Right renal pelvis (tissue), 4 donors: Measurements from ENCODE around the gene ADCY3. TPM values are rescaled to one million over a fixed set of nuclear protein-coding genes. Genes with fewer than 3 reads are reported as not detected.
"Not testable (repeated sequence)": the region's sequence is repeated elsewhere in the genome, so short reads cannot be mapped to it uniquely, and the experiment has no call there.

Experiments
- DNase-seq, 4 donors: peaks; one replicate each; pipeline ENCODE4 v3.0.0-alpha.2; 2013; ENCODE audit warnings: low read depth in 4 of 4, low spot score in 3 of 4, missing footprints in 1 of 4
- polyA plus RNA-seq, 4 donors: library from polyadenylated mRNA; unstranded; fragments of 120-200 nt; gene quantifications; one replicate each; pipeline ENCODE4 v1.2.1, GENCODE V29; 2013; ENCODE audit not compliant: insufficient read length in 4 of 4

The ADCY3 gene
- polyA plus RNA-seq, 4 donors = 19.6 to 27.0 (median 23.4) TPM

DNA sequence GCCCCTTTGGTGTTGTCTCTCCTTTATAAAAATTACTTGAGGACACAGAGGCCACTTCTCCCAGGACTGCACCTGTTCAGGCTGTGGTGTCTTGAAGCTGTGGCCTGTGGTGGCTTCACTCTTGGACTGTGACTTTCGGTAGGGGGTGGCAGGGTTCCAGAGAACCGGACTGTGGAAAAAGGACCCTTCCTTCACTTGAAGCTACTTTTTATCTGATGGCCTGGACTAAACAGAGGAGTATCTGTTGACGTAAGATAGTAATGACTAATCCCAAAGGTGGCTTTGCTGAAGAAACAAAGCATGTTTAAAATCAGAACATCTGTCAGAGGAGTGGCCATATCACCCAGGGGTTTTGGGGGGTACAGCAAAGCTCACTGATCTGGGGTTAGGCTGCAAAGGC is 66.0 kb downstream of the ADCY3 start:
- no peak for DNase-seq

DNA sequence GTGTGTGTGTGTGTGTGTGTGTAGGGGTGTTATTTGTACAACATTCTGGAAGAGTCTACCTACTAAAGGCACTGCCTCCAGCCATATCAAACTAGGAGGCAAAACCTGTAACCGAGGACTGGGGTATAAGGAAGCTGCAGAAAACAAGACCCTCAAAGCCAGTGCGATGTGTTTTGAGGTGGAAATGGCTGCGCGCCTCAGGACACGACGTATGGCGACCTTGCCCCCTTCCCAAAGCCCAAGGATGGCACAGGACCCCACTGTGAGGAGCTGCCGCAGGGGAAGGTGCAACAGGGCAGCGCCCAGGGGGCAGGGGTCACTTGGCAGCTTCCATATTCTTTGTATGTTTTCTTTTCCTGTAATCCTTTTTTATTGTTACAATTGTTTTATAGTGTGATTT is 67.0 kb downstream of the ADCY3 start:
- DNase-seq = no peak

DNA sequence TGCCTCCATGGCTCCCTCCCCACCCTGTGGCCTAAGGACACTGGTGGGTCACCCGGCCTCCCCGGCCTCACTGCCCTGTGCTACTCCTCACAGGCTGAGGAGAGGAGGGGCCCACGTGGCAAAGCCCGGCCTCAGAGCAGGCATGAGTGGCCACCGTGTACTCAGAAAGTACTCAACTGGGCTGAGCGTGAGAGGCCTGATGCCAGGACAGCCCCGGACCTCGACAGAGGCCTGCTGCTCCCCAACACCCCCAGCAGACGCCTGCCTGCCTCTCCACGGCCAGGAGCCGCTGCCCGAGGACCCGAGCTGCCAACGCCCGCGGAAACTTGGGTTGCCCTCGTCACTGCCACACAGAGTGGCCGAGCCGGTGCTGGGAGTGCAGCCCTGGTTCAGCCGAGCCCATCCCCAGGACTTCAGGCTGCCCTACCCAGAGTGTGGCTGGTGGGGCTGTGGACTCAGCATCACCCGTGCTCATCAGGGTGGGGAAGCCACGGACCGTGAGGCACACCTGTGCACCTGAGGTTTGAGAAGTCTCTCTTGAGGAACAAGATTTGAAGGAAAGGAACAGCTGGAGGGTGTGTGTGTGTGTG is 67.5 kb downstream of the ADCY3 start:
- no peak for DNase-seq

DNA sequence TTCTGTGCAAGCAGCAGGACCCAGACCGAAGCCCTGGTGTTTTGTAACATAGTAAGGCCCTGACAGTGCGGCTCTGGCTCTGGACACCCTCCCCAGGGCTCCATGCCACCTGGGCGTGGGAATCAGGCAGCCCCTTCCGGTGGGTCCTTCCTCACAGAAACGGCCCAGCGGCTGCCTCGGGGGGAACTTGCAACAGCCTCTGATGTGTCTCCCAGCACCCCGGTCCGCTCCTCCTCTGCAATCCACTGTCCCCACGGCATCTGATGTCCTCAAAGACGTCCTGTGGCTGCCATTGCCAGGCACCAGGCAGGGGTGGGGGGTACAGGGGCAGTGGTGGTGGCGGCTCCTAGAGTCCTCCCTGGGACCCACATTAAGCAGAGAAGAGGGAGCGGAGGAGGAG is 68.0 kb downstream of the ADCY3 start:
- no peak for DNase-seq

DNA sequence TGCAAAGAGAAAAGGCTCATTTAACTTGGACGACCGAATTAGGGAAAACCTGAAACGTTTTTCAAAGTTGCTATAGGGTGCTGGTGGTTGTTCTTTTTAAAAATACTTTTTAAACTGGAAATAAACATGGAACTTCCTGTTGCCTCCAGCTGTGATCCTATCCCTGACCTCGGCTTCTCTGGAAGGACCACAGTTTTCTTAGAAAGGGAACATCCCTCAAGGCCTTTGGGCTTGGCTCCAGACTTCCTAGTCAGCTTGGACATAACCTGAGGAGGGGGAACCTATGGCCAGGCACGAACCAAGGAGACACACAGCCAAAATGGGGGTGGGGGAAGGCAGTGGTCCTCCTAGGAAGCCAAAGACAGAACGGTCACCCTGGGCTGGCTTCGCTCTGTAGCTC is 69.1 kb downstream of the ADCY3 start:
- DNase-seq = no peak

DNA sequence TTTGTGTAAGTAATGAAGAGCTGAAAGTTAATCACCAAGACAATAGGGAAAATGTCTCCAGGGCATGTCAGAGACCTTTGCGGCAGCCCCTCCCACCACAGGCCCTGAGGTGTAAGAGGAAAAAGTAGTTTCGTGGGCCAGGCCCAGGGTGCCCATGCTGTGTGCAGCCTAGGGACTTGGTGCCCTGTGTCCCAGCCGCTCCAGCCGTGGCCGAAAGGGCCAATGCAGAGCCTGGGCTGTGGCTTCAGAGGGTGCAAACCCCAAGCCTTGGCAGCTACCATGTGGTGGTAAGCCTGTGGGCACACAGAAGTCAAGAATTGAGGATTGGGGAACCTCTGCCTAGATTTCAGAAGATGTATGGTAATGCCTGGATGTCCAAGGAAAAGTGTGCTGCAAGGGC is 74.3 kb downstream of the ADCY3 start:
- no peak for DNase-seq

DNA sequence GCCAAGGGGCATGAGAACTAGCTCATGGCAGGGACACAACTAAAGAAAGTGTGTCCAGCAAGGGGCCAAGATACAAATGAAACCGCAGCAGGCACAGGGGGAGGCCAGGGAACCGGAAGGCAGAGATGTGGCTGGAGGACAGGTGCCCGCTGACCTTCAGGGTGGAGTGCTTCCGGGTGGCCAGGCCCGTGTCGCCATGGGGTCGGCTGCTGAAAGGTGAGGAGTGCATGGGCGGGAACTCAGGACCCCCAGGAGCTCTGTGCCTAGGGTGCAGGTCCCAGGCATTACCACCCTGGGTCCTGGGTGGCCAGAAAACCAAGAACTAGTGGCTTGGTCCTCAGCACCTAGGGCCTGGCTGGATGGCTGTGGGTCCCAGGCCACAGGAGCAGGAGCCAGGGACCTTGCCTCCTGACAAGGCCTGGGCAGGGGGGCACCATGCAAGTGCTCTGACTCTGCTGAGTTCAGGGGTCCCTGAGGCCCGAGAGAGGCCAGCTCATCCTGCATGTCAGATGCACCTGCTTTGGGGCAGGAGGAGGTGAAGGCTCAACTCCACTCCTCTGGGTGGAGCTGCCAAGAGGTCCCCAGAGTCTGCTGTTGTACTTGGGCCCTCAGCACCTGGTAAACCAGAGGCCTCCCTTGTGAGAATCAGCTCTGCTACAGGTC is 75.9 kb downstream of the ADCY3 start:
- DNase-seq = no peak

DNA sequence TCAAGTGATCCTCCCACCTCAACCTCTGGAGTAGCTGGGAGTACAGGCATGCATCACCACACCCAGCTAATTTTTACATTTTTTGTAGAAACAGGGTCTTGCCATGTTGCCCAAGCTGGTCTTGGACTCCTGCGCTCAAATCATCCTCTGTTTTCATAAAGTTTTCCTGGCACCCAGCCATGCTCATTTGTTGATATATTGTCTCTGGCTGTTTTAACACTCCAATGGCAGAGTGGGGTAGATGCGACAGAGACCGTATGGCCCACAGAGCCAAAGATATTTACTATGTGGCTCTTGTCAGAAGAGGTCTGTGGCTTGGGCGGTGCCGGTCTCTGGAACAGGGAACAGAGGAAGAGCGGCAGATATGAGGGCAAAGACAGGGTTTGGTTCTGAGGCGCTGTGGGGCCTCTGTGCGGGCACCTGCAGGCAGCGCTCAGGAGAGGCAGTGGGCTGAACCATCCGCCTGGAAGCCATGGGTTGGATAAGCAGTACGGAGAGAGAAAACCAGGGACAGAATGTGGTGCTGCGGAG is 76.6 kb downstream of the ADCY3 start:
- DNase-seq = no peak

DNA sequence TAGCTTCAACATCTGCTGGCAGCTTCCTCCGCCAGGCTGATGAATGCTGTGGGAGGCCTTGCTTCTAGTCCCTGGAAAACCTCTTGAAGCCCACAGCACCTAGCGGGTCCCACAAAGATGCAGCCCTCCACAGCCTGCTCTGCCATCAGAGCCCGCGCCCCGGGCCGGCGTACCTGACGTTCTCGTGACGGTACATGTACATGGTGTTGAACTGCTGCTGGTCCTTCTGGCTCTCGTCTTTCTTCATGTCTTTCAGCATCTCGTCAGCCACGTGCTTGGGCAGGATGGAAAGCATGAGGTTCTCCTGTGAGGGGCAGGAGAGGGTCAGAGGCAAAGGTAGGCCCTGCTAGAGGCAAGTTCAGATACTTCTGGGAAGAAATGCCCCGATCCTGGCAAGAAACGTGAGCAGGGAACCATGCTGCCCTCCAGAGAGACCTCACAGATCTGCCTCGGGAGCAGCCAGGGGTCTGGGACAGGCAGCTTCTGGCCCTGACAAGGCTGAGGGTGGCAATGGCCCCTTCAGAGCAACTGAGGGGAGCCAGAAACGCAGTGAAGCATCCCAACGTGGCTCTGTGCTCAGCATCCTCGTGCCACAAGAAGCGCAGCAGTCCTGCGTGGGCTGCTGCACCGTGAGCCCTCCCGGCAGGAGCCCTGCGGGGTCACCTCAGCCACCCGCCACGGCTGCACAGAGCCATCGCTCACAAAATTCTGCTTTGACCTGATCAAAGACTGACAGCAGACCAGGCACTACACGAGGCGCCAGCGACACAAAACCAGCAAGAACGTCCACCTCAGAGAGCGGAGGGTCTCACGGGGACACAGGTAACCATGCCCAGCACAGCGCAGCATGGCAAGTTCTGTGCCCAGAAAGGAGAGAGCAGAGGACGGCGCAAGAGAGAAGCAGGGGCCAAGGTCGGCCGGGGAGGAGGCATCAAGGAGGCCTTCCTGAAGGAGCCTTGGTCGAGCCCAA is 77.7 kb downstream of the ADCY3 start:
- DNase-seq = no peak

DNA sequence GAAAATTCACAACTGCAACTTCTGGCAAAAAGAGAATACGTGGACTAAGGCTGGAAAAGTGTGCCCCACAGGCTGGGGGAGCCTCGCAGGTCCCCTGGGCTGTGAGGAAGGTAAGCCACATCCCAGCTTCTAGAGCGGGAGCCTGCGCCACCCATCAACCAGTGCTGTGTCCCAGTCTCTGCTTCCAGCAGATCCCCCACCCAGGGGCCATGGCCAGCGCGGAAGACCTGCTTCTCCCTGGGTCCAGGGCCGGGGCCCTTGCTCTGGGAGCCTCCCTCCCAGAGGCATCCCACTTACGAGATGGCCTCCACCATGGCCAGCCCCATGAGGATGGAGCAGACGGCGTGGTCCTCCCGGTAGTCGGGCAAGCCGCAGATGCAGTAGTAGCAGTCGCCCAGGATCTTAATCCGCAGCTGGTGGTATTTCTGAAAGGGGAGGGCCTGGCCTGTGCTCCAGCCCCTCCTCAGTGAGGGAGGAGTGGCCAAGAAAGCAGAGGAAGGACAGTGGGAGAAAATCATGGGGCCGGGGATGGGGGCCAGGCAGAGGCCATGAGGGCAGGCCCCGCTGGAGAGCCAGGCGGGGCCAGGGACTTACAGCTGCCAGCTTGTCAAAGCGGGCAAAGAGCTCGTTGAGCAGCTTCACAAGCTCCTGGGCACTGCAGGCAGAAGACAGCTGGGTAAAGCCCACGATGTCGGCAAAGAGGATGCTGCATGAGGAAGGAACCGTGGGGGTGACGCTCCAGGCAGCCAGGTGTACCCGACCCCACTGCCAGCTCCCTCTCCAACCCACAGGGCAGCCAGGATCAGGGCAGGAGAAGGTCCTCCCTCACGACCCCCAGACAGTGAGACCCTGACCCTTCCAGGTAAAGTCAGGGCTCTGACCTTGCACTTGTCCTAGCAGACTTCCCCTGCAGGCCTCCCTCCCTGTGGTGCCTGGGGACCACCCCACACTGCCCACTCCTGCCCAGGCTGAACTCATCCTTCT is 78.8 kb downstream of the ADCY3 start:
- no peak for DNase-seq

DNA sequence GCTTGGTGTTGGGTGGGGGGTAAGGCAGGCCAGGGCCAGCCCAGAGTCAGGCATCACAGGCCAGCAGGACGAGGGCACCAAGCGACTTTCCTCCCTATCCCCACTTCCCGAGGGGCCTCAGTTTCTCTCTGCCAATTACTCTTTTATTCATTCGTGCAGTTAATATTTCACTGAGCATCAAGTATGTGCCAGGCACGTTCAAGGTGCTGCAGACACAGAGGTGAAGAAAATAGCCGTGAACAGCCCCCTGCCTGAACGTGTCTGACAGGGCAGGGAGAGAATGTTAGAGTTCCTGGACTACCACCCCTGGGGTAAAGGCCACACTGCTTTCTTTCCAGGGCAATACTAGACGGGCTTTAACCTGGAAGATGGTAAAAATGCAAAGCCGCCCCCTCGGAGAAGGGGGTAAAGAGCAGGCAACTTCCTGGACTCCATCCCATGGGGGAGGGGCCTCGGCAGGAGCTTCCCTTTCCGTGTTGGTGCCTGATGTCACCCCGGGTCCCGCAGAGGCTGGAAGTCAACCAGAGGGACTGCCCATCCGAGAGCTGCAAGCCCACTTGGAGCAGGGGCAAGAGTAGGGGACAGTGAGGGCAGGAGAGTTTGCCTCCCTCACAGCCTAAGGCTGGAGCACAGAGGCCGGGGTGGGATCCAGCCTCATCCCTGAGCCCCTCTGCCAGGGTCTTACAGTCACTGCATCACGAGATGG is 79.7 kb downstream of the ADCY3 start:
- no peak for DNase-seq

DNA sequence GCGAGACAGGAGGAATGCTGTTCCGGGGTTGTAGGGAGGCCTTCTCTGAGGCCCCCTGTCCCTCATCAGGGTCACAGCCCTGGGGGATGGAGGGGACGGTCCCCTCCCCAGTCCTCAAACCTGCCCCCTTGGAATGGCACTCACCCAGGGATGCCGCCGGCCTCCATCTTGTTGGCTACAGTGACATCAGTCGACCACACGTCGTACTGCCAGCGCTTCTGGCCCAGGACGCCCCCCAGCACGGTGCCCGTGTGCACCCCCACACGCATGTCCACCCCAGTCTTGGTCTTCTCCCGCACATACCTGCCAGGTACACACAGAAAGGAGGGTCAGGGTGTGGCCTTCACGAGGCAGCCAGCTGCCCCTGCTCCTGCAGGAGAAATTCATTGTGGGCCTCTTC is 80.3 kb downstream of the ADCY3 start:
- no peak for DNase-seq

DNA sequence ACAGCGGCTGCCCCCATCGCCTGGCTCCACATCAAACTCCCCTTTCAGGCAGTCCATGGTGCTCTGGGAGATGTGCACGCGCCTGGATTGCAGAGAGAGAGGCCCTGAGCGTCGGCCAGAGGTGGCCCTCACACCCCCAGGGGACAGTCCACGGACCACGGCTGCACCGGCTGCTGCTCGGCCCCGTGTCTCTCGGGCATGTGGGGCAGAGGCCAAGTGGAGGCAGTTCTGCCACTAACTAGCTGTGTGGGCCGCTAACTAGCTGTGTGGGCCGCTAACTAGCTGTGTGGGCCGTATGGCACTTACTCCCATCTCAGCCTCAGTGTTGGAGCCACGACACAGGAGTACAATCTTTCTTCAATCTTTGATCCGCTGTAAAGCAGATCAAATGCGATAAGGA is 81.5 kb downstream of the ADCY3 start:
- no peak for DNase-seq

DNA sequence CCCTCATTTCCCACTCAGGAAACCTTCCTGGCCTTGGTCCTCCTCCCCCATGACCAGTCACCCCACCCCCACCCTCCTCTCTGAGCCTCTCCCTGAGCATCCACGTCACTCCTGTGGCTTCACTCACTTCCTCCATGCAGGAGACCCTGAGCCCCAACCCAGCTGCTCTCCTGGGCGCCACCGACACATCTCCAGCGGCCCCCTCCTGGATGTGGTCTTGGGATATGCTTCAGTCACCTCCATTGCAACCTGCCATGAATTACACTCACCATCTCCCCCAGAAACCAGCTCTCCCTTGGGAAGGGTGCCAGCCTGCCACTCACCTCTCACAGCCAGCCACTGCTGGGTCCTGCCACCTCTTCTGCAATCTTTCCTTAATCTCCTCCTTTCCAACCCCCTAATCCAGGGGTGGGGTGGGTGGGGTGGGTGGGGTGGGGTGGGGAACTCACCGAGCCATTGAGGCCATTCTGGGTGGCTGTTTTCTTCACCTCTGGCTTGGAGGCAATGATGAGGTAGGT is 82.0 kb downstream of the ADCY3 start:
- no peak for DNase-seq

DNA sequence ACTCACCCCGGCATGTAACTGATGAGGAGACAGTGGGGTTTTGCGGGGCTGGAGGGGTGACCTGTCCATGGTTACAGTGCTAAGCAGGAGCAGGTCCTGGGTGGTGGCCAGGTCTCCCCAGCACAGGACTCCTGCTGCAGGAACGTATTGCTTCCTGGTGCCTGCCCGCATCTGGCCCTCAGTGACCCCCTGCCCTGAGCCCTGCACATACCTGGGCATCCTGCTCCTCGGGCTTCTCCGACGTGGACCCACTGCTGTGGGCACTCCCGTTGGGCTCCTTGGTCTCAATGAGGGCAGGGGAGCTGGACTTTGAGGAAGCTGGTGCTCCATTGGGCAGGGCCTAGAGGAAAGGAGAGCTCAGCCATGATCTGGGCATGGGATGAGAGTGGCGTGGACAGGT is 83.3 kb downstream of the ADCY3 start:
- DNase-seq = no peak

DNA sequence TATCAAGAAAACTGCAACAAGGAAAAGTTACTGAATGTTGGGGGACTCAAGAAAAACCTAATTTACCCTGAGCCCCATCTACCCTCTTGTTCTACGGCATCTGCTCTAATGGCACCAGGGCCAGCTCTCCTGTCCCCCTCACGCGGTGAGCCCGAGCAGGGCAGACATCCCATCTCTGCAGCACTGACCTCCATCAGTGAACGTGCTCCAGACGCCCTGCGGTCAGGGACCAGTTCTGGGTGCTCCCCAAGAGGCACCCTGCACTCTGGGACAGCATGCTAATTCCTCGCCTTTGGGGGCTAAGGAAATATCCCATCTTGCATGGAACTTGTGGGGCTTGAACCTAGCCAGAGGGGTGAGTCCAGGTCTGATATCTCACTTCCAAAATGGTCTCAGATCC is 83.8 kb downstream of the ADCY3 start:
- no peak for DNase-seq

DNA sequence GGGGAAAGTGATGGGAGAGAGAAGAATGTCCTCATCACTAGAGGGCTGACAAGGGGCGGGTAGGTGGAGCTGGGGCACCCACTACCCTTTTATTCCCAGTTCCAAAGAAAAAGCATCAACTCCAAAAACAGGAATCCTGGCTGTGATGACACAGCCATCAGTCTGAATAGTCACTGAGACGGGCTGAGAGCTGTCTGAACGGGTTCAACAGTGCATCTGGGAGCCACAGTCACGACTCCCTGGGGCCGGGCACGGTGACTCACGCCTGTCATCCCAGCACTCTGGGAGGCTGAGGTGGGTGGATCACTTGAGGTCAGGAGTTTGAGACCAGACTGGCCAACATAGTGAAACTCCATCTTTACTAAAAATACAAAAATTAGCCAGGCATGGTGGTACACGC is 84.6 kb downstream of the ADCY3 start:
- DNase-seq = not testable (repeated sequence)

DNA sequence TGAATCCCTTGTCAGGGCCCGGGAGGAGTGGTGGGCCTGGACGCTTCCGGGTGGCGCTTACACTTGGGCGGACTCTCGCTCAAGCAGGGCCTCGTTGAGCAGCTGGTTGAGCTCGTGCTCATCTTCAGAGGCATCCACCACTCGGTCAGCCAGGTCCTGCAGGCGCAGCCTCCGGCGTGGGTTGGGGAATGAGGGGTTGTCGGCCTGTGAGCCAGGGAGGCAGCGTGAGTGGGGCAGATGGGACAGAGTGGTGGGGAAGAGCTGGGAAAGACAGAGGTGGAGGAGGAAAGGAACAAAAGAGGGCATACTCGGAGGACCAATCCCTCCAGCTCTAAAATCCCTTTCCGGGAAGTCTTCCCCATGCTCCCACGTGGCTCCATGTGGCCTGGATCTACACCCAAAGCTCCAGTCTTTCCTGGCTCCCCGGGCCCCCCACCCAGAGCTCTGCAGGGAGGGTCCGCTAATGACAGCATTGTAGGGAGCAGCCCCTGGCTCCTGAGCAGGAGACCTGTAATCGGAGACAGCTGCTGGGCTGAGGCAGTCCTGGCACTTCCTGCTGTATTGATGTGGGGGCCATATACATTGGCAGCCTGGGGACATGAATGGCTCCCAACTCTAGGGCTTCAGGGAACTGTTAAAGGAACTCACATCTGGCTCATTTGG is 85.2 kb downstream of the ADCY3 start:
- no peak for DNase-seq
